Spleen (tissue), 11 donors: ENCODE measurements around the gene MIGA1. TPM values are rescaled to one million over a fixed set of nuclear protein-coding genes. Genes with fewer than 3 reads are reported as not detected.

Experiments
- DNase-seq: peaks from one replicate; pipeline ENCODE4 v3.0.0-alpha.2; 2020
- H3K27ac ChIP-seq, 8 donors: fragments of 200-600 bp; sonication (generic) in 7 of 8; 1 replicate in 4 of 8; 2 replicates in 4 of 8; pipeline versions ENCODE4 v1.5.0 to v1.8.0; 2016 to 2021; ENCODE audit warnings: inconsistent platforms in 4 of 8, mild to moderate bottlenecking in 4 of 8, moderate library complexity in 1 of 8
- H3K27me3 ChIP-seq, 7 donors: fragments of 200-600 bp; sonication (generic) in 6 of 7; replicated peaks in 1 of 7; 1 replicate in 4 of 7; 2 replicates in 3 of 7; pipeline versions ENCODE4 v1.5.0 to v1.8.0; 2016 to 2021; ENCODE audit warnings: inconsistent platforms in 3 of 7, mild to moderate bottlenecking in 1 of 7
- H3K36me3 ChIP-seq, 6 donors: fragments of 200-600 bp; sonication (generic) in 5 of 6; 1 replicate in 4 of 6; 2 replicates in 2 of 6; pipeline versions ENCODE4 v1.5.0 to v1.8.0; 2016 to 2021; ENCODE audit warnings: inconsistent platforms in 2 of 6
- H3K4me1 ChIP-seq, 6 donors: fragments of 200-600 bp; sonication (generic) in 5 of 6; 1 replicate in 3 of 6; 2 replicates in 3 of 6; pipeline versions ENCODE4 v1.5.0 to v1.8.0; 2016 to 2021; ENCODE audit warnings: inconsistent platforms in 3 of 6
- H3K4me3 ChIP-seq, 8 donors: fragments of 200-600 bp; sonication (generic) in 7 of 8; 1 replicate in 4 of 8; 2 replicates in 4 of 8; pipeline versions ENCODE4 v1.5.0 to v1.8.0; 2016 to 2021; ENCODE audit warnings: inconsistent platforms in 4 of 8, mild to moderate bottlenecking in 4 of 8, moderate library complexity in 2 of 8
- H3K9me3 ChIP-seq, 8 donors: fragments of 200-600 bp; sonication (generic) in 7 of 8; 1 replicate in 4 of 8; 2 replicates in 4 of 8; pipeline versions ENCODE4 v1.5.0 to v1.8.0; 2016 to 2021; ENCODE audit warnings: inconsistent platforms in 4 of 8
- POLR2A ChIP-seq, 3 donors: fragments of 450-650 bp; IDR thresholded peaks; one replicate each; pipeline ENCODE4 v1.5.1; 2017; ENCODE audit warnings: antibody characterized with exemption in 3 of 3, mild to moderate bottlenecking in 1 of 3
- POLR2AphosphoS5 ChIP-seq, 3 donors: sonication (generic); formaldehyde crosslinking; IDR thresholded peaks; one replicate each; pipeline ENCODE4 v1.5.1; 2017; ENCODE audit warnings: antibody characterized with exemption in 3 of 3
- WGBS, 5 donors: extraction: QIAGEN DNeasy Blood & Tissue Kit in 3 of 5; methylation state at CpG; one replicate each; pipeline versions ENCODE4 v1.1.5 to v1.1.7; 2013 to 2018; 5-methylcytosine and 5-hydroxymethylcytosine counted together
- intact Hi-C: fragments of 100-400 bp; cut with DNase I; formaldehyde crosslinking; loops from one replicate; pipeline ENCODE4 v1.15.0; 2023; ENCODE audit warnings: low total_unique reads
- polyA plus RNA-seq, 3 donors: library from polyadenylated mRNA; stranded (reverse); fragments of 200-250 nt; gene quantifications; one replicate each; pipeline ENCODE4 v1.2.1, GENCODE V29; 2013
- total RNA-seq, 7 donors: library from RNA; depleted of rRNA in 3 of 7; stranded (reverse); fragments of >200 nt in 3 of 7; fragmentation: NEBNext Ultra II Directional in 4 of 7; extraction: Animal tissue kit (Norgen Biotek cat#: 25700) in 4 of 7; gene quantifications; one replicate each; pipeline versions ENCODE4 v1.1.0 to v1.2.1, GENCODE V29; 2016 to 2021
- TF ChIP-seq, protein P1 (sequence below), 11 experiments: fragments of 200-600 bp in 7 of 11; fragments of 450-650 bp in 4 of 11; sonication (generic) in 4 of 11; IDR thresholded peaks in 8 of 11; conservative IDR thresholded peaks in 3 of 11; 1 replicate in 7 of 11; 2 replicates in 4 of 11; pipeline versions ENCODE4 v1.4.0 to v1.8.0; 2016 to 2021; ENCODE audit warnings: antibody characterized with exemption in 11 of 11, inconsistent platforms in 4 of 11, mild to moderate bottlenecking in 1 of 11
- donor health status: healthy with polysubstance abuse.
- donor health status: DM: no; HTN: no; CAD: no; lungs with moderate emphysema.
- donor health status: DM: no; HTN: no; CAD: no.
- donor health status: Bipolar disorder and iron deficiency.
- donor health status: healthy.
- donor health status: DM: no; HTN: no; CAD: no.
- donor health status: DM: yes; HTN: yes; CAD: no.

Gene MIGA1
- total and polyA plus RNA-seq, 10 donors, result 2.4 to 20.2 (median 16.5) TPM

DNA sequence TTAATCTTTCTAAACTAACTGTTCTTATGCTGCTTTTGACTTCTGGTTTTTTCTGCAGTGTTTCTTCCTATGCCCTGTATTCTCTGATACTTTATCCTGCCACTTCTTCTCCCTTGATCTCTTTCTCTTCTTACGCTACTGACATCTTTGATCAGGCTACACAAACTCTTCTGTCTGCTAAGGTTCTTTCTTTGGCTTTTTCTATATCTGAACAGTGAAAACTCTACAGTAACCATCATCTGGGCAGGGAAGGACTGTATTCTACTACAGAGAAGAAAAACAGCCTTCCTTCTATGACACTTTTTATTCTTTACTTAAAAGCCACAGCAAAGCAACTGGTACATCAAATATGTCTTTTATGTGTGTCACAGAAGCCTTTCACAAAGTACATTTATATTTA, 101.6 kb downstream of the MIGA1 start:
- intact Hi-C loops, result no loop called here
- H3K36me3 ChIP-seq, result peaks cover 0 to 13% (median under 1%) of the 10 kb centered on the region in 6 donors
- H3K27me3 ChIP-seq, result no peaks in the 10 kb centered on the region
- TF ChIP-seq POLR2AphosphoS5 (IDR thresholded peaks at IDR 0.05), result no peak
- TF ChIP-seq, protein P1, sequence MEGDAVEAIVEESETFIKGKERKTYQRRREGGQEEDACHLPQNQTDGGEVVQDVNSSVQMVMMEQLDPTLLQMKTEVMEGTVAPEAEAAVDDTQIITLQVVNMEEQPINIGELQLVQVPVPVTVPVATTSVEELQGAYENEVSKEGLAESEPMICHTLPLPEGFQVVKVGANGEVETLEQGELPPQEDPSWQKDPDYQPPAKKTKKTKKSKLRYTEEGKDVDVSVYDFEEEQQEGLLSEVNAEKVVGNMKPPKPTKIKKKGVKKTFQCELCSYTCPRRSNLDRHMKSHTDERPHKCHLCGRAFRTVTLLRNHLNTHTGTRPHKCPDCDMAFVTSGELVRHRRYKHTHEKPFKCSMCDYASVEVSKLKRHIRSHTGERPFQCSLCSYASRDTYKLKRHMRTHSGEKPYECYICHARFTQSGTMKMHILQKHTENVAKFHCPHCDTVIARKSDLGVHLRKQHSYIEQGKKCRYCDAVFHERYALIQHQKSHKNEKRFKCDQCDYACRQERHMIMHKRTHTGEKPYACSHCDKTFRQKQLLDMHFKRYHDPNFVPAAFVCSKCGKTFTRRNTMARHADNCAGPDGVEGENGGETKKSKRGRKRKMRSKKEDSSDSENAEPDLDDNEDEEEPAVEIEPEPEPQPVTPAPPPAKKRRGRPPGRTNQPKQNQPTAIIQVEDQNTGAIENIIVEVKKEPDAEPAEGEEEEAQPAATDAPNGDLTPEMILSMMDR (IDR thresholded peaks at IDR 0.05 in 8 of 11, conservative IDR thresholded peaks at IDR 0.05 in 3 of 11), result no peak
- TF ChIP-seq POLR2A (IDR thresholded peaks at IDR 0.05), result no peak
- 87 to 100% (median 96%) methylated on average over 1 of the region's 1 CpG for WGBS, 5 donors
- no peak overlapping the region for H3K27ac ChIP-seq
- no peaks in the 10 kb centered on the region for H3K4me1 ChIP-seq
- no peak overlapping the region for H3K4me3 ChIP-seq
- DNase-seq, result no peak
- no peaks in the 10 kb centered on the region for H3K9me3 ChIP-seq

DNA sequence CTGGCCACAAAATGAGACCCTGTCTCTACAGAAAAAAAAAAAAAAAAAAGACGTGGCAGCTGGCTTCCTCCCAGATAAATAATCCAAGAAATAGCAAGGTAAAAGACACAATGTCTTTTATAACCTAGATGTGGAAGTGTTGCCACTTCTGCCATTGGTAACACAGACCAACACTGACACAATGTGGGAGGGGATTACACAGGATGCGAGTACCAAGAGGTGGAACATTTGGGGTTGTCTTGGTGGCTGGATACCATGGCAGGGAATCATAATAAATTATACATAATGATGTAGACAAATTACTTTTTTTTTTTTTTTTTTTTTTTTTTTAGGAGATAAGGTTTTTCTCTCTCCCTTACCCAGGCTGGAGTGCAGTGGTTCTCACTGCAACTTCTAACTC, 103.0 kb downstream of the MIGA1 start:
- 57 to 88% (median 61%) methylated on average over 2 of the region's 2 CpGs for WGBS, 5 donors
- Histone ChIP-seq H3K4me1 (no peaks in the 10 kb centered on the region), H3K36me3 (peaks cover 0 to 5% (median 0%) of the 10 kb centered on the region in 6 donors), H3K9me3 (no peaks in the 10 kb centered on the region), H3K27me3 (no peaks in the 10 kb centered on the region), H3K27ac (no peak overlapping the region), H3K4me3 (no peak overlapping the region)
- intact Hi-C loops, result no loop called here
- TF ChIP-seq POLR2A (IDR thresholded peaks at IDR 0.05) (no peak), POLR2AphosphoS5 (IDR thresholded peaks at IDR 0.05) (no peak)
- TF ChIP-seq, protein P1 (IDR thresholded peaks at IDR 0.05 in 8 of 11, conservative IDR thresholded peaks at IDR 0.05 in 3 of 11), result no peak
- no peak for DNase-seq

DNA sequence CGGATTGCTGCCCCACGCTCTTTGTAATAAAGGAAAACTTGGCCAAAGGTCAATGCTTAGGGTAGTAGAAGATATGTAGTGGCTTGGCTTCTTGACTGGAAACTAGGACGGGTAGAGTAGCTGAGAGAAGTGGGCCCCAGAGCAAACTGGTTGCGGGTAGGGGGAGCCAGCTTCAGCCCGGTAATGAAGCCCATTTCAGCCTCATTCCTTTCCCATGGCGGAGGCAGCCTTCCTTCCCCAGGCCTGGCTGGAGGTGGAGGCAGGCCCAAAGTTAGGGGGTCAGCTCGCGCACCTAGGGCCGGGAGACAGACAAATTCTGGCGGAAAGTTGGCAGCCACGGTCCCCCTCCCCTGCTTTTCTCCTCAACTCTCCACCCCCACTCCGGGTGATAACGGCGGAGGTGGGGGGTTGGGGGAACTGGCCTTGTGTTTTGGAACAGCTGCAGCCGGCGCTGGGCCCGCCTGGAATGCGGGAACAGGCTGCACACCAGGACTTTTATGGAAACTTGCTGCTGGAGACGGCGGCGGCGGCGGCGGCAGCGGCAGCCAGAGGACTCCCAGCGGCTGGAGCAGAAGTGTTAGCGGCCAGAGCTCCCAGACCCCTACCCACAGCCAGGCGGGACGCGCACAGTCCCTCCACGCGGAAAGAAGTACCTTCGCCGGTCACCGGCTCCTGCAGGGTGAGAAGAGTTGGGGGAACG, 108.8 kb downstream of the MIGA1 start, which contains the start of gene NEXN:
NEXN (plus strand) TSS at position 544 of the 700 bp plus-strand sequence. CDS start 27,483 bp downstream, outside the sequence.
- WGBS, 5 donors, result 6 to 11% (median 9%) methylated on average over 15 to 36 of the region's 36 CpGs
- H3K27ac ChIP-seq, result peak within 1 kb of the TSS in 7 of 8 donors; percentile 63 to 82 (median 71)
- H3K27me3 ChIP-seq, result peaks cover 0 to 16% (median 6%) of the 10 kb centered on the region in 7 donors
- no peaks in the 10 kb centered on the region for H3K9me3 ChIP-seq
- TF ChIP-seq, protein P1 (IDR thresholded peaks at IDR 0.05 in 8 of 11, conservative IDR thresholded peaks at IDR 0.05 in 3 of 11), result no peak
- TF ChIP-seq POLR2AphosphoS5 (IDR thresholded peaks at IDR 0.05), result peak; percentile 14 to 63 (median 49)
- H3K4me1 ChIP-seq, result peaks cover 0 to 20% (median 9%) of the 10 kb centered on the region in 6 donors
- H3K4me3 ChIP-seq, result peak within 1 kb of the TSS; percentile 36 to 78 (median 54)
- DNase-seq, result peak; percentile 78
- no peaks in the 10 kb centered on the region for H3K36me3 ChIP-seq
- intact Hi-C loops, result no loop called here
